ENCODE data around the gene SAP25. TPM values are rescaled to one million over a fixed set of nuclear protein-coding genes. Genes with fewer than 3 reads are reported as not detected.

Gene SAP25
- total RNA-seq, 1 donor from 2014 or later = 10.6 TPM

DNA sequence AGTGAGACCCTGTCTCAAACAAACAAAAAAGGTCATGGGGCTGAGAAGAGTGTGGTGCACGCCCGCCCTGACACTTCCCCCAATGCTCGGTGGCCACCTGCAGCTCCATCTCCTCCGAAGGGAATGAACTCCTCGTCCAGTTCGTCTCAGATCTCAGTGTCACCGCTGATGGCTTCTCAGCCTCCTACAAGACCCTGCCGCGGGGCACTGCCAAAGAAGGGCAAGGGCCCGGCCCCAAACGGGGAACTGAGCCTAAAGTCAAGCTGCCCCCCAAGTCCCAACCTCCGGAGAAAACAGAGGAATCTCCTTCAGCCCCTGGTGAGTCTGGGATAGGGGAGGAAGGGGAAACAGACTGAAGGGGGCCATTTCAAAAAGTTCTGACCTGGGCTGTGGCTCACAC, 32.6 kb upstream of the SAP25 start:
- Histone ChIP-seq H3K27me3 (ENCODE audit: low read depth) (no peaks in the 10 kb centered on the region), H3K36me3 (no peaks in the 10 kb centered on the region), H3K4me1 (peaks cover 13% of the 10 kb centered on the region), H3K9me3 (no peaks in the 10 kb centered on the region), H3K27ac (no peak overlapping the region), H3K4me3 (no peak overlapping the region)
- ATAC-seq (no peak), DNase-seq (no peak)
- TF ChIP-seq, protein P1, sequence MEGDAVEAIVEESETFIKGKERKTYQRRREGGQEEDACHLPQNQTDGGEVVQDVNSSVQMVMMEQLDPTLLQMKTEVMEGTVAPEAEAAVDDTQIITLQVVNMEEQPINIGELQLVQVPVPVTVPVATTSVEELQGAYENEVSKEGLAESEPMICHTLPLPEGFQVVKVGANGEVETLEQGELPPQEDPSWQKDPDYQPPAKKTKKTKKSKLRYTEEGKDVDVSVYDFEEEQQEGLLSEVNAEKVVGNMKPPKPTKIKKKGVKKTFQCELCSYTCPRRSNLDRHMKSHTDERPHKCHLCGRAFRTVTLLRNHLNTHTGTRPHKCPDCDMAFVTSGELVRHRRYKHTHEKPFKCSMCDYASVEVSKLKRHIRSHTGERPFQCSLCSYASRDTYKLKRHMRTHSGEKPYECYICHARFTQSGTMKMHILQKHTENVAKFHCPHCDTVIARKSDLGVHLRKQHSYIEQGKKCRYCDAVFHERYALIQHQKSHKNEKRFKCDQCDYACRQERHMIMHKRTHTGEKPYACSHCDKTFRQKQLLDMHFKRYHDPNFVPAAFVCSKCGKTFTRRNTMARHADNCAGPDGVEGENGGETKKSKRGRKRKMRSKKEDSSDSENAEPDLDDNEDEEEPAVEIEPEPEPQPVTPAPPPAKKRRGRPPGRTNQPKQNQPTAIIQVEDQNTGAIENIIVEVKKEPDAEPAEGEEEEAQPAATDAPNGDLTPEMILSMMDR (IDR thresholded peaks at IDR 0.05) = no peak
- intact Hi-C loops (cut with DNase I) = no loop called here

DNA sequence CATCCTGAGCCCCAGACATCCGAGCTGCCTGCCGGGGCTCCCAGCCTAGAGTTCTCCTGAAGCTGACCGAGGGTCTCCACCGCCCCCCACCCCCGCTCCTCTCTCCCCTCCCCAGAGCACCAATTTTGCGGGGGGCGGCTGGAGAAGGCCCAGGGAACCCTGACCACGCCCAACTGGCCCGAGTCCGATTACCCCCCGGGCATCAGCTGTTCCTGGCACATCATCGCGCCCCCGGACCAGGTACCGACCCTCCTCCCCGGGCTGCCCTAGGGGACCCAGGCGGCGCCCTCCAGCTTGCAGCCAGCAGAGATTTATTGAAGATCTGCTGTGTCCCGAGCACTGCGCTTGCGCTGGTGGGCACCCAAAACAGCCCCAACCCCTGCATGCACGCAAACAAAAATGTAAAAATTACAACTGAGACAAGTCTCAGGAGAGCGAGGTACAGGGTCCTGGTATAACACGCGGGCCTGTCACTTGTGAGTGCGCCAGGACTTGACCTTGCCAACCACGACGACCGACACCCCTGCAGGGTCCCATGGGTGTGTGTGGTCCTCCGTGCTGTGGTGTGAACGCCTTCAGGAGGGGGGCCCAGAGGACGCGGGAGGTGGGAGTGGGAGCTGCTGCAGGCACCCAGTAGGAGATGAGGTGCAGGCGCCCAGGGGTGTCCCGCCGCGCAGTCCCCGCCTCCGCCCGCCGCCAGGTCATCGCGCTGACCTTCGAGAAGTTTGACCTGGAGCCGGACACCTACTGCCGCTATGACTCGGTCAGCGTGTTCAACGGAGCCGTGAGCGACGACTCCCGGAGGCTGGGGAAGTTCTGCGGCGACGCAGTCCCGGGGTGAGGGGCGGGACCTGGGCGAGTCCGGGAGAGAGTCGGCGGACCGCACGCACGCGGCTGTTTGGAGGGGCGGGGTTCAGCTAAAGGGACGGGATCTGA, 31.5 kb upstream of the SAP25 start:
- H3K4me1 ChIP-seq = peaks cover 13% of the 10 kb centered on the region
- ATAC-seq = peak; percentile 44 to 54
- peak overlapping the region; percentile 71 for H3K4me3 ChIP-seq
- DNase-seq = peak; percentile 75
- peak overlapping the region; percentile 51 for H3K27ac ChIP-seq
- no peaks in the 10 kb centered on the region for H3K27me3 ChIP-seq (ENCODE audit: low read depth)
- TF ChIP-seq, protein P1 (IDR thresholded peaks at IDR 0.05) = no peak
- intact Hi-C loops (cut with DNase I) = no loop called here
- H3K9me3 ChIP-seq = no peaks in the 10 kb centered on the region
- H3K36me3 ChIP-seq = no peaks in the 10 kb centered on the region

GRCh38 chr7:100604028-100604975, 30.6 kb upstream of the SAP25 start:
- DNase-seq (peak; percentile 85), ATAC-seq (peak; percentile 87)
- no peaks in the 10 kb centered on the region for H3K9me3 ChIP-seq
- H3K27ac ChIP-seq = peak overlapping the region; percentile 51
- peaks cover 13% of the 10 kb centered on the region for H3K4me1 ChIP-seq
- H3K4me3 ChIP-seq = peak overlapping the region; percentile 71
- intact Hi-C loops (cut with DNase I) = no loop called here
- H3K27me3 ChIP-seq (ENCODE audit: low read depth) = no peaks in the 10 kb centered on the region
- TF ChIP-seq, protein P1 (IDR thresholded peaks at IDR 0.05) = peak; percentile 39
- H3K36me3 ChIP-seq = no peaks in the 10 kb centered on the region

GRCh38 chr7:100603726-100604027, 30.0 kb upstream of the SAP25 start:
- TF ChIP-seq, protein P1 (IDR thresholded peaks at IDR 0.05) = no peak
- ATAC-seq (peak in 1 of 2 donors; percentile 1), DNase-seq (no peak)
- H3K4me1 ChIP-seq = peaks cover 13% of the 10 kb centered on the region
- peak overlapping the region; percentile 51 for H3K27ac ChIP-seq
- H3K27me3 ChIP-seq (ENCODE audit: low read depth) = no peaks in the 10 kb centered on the region
- no peaks in the 10 kb centered on the region for H3K9me3 ChIP-seq
- intact Hi-C loops (cut with DNase I) = no loop called here
- H3K36me3 ChIP-seq = no peaks in the 10 kb centered on the region
- H3K4me3 ChIP-seq = peak overlapping the region; percentile 71

DNA sequence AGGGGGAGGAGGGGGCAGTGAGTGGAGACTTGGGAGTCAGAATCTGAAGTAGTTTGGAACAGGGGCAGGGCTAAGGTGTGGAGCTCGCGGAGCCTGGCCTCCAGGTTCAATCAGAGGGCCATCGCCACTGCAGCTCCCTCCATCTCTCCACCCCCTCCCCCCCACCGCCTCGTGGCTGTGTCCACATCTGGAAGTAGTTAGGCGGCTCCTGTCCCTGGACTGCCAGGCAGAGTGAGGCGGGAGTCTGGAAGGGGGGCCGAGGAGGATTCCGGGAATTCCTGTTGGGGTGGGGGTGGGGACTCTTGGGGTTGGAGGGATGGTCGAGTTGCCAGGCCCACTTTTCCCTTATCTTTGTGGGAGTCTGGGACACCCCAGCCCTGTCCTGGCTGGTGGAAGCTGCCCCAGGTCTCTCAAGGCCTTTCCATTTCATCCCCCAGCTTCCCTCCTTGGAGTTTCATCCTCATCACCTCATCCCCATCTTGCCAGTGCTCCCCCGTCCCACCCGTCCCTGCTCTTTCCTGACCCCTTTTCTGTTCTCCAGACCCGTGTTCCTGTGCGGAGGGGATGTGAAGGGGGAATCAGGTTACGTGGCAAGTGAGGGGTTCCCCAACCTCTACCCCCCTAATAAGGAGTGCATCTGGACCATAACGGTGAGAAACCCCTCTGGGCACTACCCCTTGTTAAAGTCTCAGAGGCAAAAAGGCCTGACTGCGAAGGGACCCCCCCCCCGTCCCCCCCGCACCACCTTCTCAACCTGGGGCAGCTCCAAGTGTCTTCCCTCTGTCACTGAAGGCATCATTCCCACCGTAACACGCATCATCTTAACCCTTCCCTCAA, 29.4 kb upstream of the SAP25 start:
- DNase-seq = no peak
- H3K4me1 ChIP-seq = peaks cover 13% of the 10 kb centered on the region
- ATAC-seq = peak; percentile 21 to 36
- intact Hi-C loops (cut with DNase I) = no loop called here
- H3K36me3 ChIP-seq = no peaks in the 10 kb centered on the region
- peak overlapping the region; percentile 71 for H3K4me3 ChIP-seq
- H3K27ac ChIP-seq = peak overlapping the region; percentile 51
- no peaks in the 10 kb centered on the region for H3K9me3 ChIP-seq
- H3K27me3 ChIP-seq (ENCODE audit: low read depth) = no peaks in the 10 kb centered on the region
- TF ChIP-seq, protein P1 (IDR thresholded peaks at IDR 0.05) = no peak
